ENCODE measurements around the gene WFDC2.

DNA sequence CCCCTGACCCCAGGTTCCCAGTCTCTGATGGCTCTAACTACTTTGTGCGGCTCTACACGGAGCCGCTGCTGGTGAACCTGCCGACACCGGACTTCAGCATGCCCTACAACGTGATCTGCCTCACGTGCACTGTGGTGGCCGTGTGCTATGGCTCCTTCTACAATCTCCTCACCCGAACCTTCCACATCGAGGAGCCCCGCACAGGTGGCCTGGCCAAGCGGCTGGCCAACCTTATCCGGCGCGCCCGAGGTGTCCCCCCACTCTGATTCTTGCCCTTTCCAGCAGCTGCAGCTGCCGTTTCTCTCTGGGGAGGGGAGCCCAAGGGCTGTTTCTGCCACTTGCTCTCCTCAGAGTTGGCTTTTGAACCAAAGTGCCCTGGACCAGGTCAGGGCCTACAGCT lies 44.0 kb upstream of the WFDC2 start:
- TF ChIP-seq, protein P1, sequence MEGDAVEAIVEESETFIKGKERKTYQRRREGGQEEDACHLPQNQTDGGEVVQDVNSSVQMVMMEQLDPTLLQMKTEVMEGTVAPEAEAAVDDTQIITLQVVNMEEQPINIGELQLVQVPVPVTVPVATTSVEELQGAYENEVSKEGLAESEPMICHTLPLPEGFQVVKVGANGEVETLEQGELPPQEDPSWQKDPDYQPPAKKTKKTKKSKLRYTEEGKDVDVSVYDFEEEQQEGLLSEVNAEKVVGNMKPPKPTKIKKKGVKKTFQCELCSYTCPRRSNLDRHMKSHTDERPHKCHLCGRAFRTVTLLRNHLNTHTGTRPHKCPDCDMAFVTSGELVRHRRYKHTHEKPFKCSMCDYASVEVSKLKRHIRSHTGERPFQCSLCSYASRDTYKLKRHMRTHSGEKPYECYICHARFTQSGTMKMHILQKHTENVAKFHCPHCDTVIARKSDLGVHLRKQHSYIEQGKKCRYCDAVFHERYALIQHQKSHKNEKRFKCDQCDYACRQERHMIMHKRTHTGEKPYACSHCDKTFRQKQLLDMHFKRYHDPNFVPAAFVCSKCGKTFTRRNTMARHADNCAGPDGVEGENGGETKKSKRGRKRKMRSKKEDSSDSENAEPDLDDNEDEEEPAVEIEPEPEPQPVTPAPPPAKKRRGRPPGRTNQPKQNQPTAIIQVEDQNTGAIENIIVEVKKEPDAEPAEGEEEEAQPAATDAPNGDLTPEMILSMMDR (IDR thresholded peaks at IDR 0.05): no peak
- TF ChIP-seq POLR2AphosphoS5 (IDR thresholded peaks at IDR 0.05) (no peak), POLR2A (IDR thresholded peaks at IDR 0.05; ENCODE audit: low read depth) (no peak), EP300 (IDR thresholded peaks at IDR 0.05) (no peak)
